ENCODE data around the gene SLAMF1.

SLAMF1 gene

GRCh38 chr1:160625321-160625720 is 21.5 kb downstream of the SLAMF1 start:
- no peak for TF ChIP-seq CTCF (IDR thresholded peaks at IDR 0.05; ENCODE audit: unreplicated experiment in 3 of 3)
- H3K27me3 Mint-ChIP-seq (ENCODE audit: low read depth) = no peaks in the 10 kb centered on the region
- no peaks in the 10 kb centered on the region for H3K9me3 Mint-ChIP-seq
- H3K4me3 Mint-ChIP-seq = no peak overlapping the region
- no peak overlapping the region for H3K27ac Mint-ChIP-seq
- H3K36me3 Mint-ChIP-seq (ENCODE audit: low read depth) = no peaks in the 10 kb centered on the region
- peaks cover 4% of the 10 kb centered on the region for H3K4me1 Mint-ChIP-seq

DNA sequence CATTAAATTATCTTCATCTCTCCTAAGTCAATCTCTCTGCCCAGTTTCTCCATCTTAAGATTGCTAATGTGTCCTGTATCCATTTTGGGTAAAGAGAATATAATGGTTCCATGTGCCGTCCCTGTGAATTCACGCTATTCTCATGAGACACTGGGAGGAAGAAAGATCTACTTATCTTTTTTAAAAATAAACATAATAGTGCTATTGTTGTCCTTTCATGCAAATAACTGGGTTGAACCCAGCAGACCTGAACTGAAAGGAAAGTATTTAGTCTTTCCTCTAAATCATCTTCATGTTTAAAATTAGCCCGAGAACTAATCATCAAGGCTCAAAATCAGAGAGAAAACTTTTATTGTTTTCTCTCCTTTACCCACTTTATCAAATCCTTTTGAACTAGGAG is 22.4 kb downstream of the SLAMF1 start:
- H3K9me3 Mint-ChIP-seq = no peaks in the 10 kb centered on the region
- no peaks in the 10 kb centered on the region for H3K36me3 Mint-ChIP-seq (ENCODE audit: low read depth)
- no peaks in the 10 kb centered on the region for H3K4me1 Mint-ChIP-seq
- no peak overlapping the region for H3K4me3 Mint-ChIP-seq
- H3K27me3 Mint-ChIP-seq (ENCODE audit: low read depth) = no peaks in the 10 kb centered on the region
- TF ChIP-seq CTCF (IDR thresholded peaks at IDR 0.05; ENCODE audit: unreplicated experiment in 3 of 3) = no peak
- no peak overlapping the region for H3K27ac Mint-ChIP-seq

DNA sequence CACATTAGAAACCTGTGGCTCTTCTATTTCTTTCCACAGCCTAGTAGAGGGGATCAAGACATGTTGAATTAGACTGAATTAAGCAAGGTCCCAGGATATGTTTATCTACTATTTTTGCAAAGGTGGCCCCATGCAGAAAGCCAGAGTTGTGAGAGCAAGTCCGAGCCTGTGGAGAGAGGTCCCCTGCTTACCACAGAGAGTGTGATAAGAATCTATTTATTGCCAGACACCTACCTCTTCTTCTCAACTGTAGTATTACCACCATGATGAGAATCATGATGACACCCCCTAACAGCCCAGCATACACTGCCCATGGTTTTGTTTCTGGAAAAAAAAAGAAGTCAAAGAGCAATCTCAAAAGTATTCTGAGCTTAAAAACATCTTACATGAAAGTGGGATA is 23.0 kb downstream of the SLAMF1 start:
- Mint-ChIP-seq H3K27ac (no peak overlapping the region), H3K9me3 (no peaks in the 10 kb centered on the region), H3K27me3 (ENCODE audit: low read depth) (no peaks in the 10 kb centered on the region), H3K4me3 (no peak overlapping the region), H3K36me3 (ENCODE audit: low read depth) (no peaks in the 10 kb centered on the region), H3K4me1 (no peaks in the 10 kb centered on the region)
- no peak for TF ChIP-seq CTCF (IDR thresholded peaks at IDR 0.05; ENCODE audit: unreplicated experiment in 3 of 3)

DNA sequence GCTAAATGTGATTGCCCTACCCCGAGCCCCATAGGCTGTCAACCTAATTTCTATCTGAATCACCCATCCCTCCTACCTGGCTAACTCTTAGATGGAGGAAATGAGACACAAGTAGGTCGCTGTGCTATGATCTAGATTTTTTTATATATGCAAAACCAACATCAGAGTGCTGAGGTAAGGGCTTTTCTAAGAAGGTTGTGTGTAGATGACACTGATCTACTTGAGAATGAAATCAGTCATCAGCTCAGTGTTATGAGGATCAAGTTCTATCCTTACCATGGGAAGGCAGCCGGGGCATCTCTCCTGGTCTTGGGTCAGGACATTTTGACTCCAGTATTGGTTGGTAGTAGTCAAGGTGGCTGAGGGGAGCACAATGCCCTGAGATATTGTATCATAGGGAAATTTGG is 23.6 kb downstream of the SLAMF1 start:
- H3K9me3 Mint-ChIP-seq = no peaks in the 10 kb centered on the region
- H3K36me3 Mint-ChIP-seq (ENCODE audit: low read depth) = no peaks in the 10 kb centered on the region
- no peaks in the 10 kb centered on the region for H3K27me3 Mint-ChIP-seq (ENCODE audit: low read depth)
- no peaks in the 10 kb centered on the region for H3K4me1 Mint-ChIP-seq
- H3K4me3 Mint-ChIP-seq = no peak overlapping the region
- no peak for TF ChIP-seq CTCF (IDR thresholded peaks at IDR 0.05; ENCODE audit: unreplicated experiment in 3 of 3)
- H3K27ac Mint-ChIP-seq = no peak overlapping the region

- no peaks in the 10 kb centered on the region for H3K9me3 Mint-ChIP-seq
- H3K27ac Mint-ChIP-seq = no peak overlapping the region
- no peak for TF ChIP-seq CTCF (IDR thresholded peaks at IDR 0.05; ENCODE audit: unreplicated experiment in 3 of 3)
- no peaks in the 10 kb centered on the region for H3K4me1 Mint-ChIP-seq
- H3K36me3 Mint-ChIP-seq (ENCODE audit: low read depth) = no peaks in the 10 kb centered on the region
- H3K27me3 Mint-ChIP-seq (ENCODE audit: low read depth) = no peaks in the 10 kb centered on the region
- H3K4me3 Mint-ChIP-seq = no peak overlapping the region
These were observed 24.2 kb downstream of the SLAMF1 start for GRCh38 chr1:160622501-160623226.

Measured in nephron (organoid).